HepG2 (cell line): ENCODE results near the gene KIR3DL3. TPM values are rescaled to one million over a fixed set of nuclear protein-coding genes. Genes with fewer than 3 reads are reported as not detected.
A peak's percentile ranks its signal among the peaks of the same experiment; 100 is the strongest.

Experiments used
- ARID2 ChIP-seq: sonication (generic); formaldehyde crosslinking; IDR thresholded peaks from 2 replicates; pipeline ENCODE4 v1.8.1; 2022; ENCODE audit warnings: mild to moderate bottlenecking, missing genetic modification reagents, borderline replicate concordance
- CEBPZ ChIP-seq: IDR thresholded peaks from 2 replicates; pipeline ENCODE4 v1.6.1; 2012; ENCODE audit warnings: low read length, improper control_type of control experiment
- CTCF ChIP-seq: sonication (generic); formaldehyde crosslinking; IDR thresholded peaks from 2 replicates; pipeline ENCODE4 v1.5.0; 2020; ENCODE audit warnings: mild to moderate bottlenecking, missing genetic modification reagents, moderate library complexity
- FOXK1 ChIP-seq: sonication (generic); formaldehyde crosslinking; IDR thresholded peaks from 2 replicates; pipeline ENCODE4 v1.4.0; 2020; ENCODE audit warnings: low read depth, missing genetic modification reagents, borderline replicate concordance
- JUNB ChIP-seq: sonication (generic); formaldehyde crosslinking; IDR thresholded peaks from 2 replicates; pipeline ENCODE4 v1.8.0; 2022; ENCODE audit warnings: missing genetic modification reagents, mild to moderate bottlenecking, borderline replicate concordance
- KAT2B ChIP-seq: fragments of 150-350 bp; IDR thresholded peaks from 2 replicates; pipeline ENCODE4 v1.6.1; 2014; ENCODE audit warnings: low read depth, low read length, borderline replicate concordance
- KDM5A ChIP-seq: fragments of 200-600 bp; sonication (generic); IDR thresholded peaks from 2 replicates; pipeline ENCODE4 v1.7.0; 2018; ENCODE audit warnings: antibody characterized with exemption, mild to moderate bottlenecking, low read length, borderline replicate concordance
- MIER3 ChIP-seq: IDR thresholded peaks from 2 replicates; pipeline ENCODE4 v1.6.1; 2016; ENCODE audit warnings: missing compliant biosample characterization, borderline replicate concordance
- MXD4 ChIP-seq: IDR thresholded peaks from 2 replicates; pipeline ENCODE4 v1.6.1; 2016; ENCODE audit warnings: mild to moderate bottlenecking, missing biosample characterization, missing genetic modification reagents
- MYNN ChIP-seq: sonication (generic); formaldehyde crosslinking; IDR thresholded peaks from 2 replicates; pipeline ENCODE4 v1.4.0; 2020; ENCODE audit warnings: mild to moderate bottlenecking, low read depth, missing genetic modification reagents
- NRL ChIP-seq: sonication (generic); formaldehyde crosslinking; IDR thresholded peaks from 2 replicates; pipeline ENCODE4 v1.5.0; 2020; ENCODE audit warnings: missing genetic modification reagents, mild to moderate bottlenecking, moderate library complexity, borderline replicate concordance
- PCBP2 ChIP-seq: fragments of 200-400 bp; formaldehyde crosslinking; optimal IDR thresholded peaks from 2 replicates; pipeline ENCODE3; 2018; ENCODE audit warnings: low read length, low read depth; ENCODE audit not compliant: poor library complexity, severe bottlenecking
- SIN3A ChIP-seq: IDR thresholded peaks from 2 replicates; pipeline ENCODE4 v1.6.1; 2011; ENCODE audit warnings: low read depth, mild to moderate bottlenecking, control low read depth, low read length, borderline replicate concordance
- TRIM24 ChIP-seq: sonication (generic); formaldehyde crosslinking; IDR thresholded peaks from 2 replicates; pipeline ENCODE4 v1.8.0; 2022; ENCODE audit warnings: mild to moderate bottlenecking, missing genetic modification reagents
- ZBTB8A ChIP-seq: sonication (generic); formaldehyde crosslinking; IDR thresholded peaks from 2 replicates; pipeline ENCODE4 v1.4.0; 2020; ENCODE audit warnings: mild to moderate bottlenecking, low read depth, missing genetic modification reagents, borderline replicate concordance
- ZC3H13 ChIP-seq: sonication (generic); formaldehyde crosslinking; IDR thresholded peaks from 2 replicates; pipeline ENCODE4 v1.8.1; 2023; ENCODE audit warnings: mild to moderate bottlenecking, missing genetic modification reagents, moderate library complexity
- ZNF383 ChIP-seq: sonication (generic); formaldehyde crosslinking; IDR thresholded peaks from 2 replicates; pipeline ENCODE4 v1.4.0; 2020; ENCODE audit warnings: missing genetic modification reagents, mild to moderate bottlenecking, borderline replicate concordance
- polyA plus RNA-seq, 8 experiments: library from polyadenylated mRNA; depleted of rRNA in 3 of 8; stranded (reverse) in 7 of 8; unstranded in 1 of 8; fragments of >200 nt; fragmentation: Illumina TruSeq in 4 of 8; extraction: Trizol in 4 of 8; gene quantifications; 2 replicates each; pipeline versions ENCODE4 v1.2.1 to v1.2.3, GENCODE V29; 2011 to 2016; ENCODE audit warnings: low read depth in 4 of 8, missing spikeins in 1 of 8, mixed read lengths in 1 of 8; ENCODE audit not compliant: insufficient read depth in 1 of 8
- total RNA-seq, 5 experiments: library from RNA; depleted of rRNA; stranded (reverse); fragments of >200 nt; fragmentation: Illumina TruSeq; extraction: Trizol; gene quantifications; 2 replicates each; pipeline ENCODE4 v1.2.3, GENCODE V29; 2016; ENCODE audit warnings: low read depth in 1 of 5
- TF ChIP-seq, protein P1 (sequence below), 2 experiments: IDR thresholded peaks; 2 replicates each; pipeline ENCODE4 v1.6.1; 2011 to 2012; ENCODE audit warnings: low read length in 2 of 2, borderline replicate concordance in 1 of 2, low read depth in 1 of 2, mild to moderate bottlenecking in 1 of 2, moderate library complexity in 1 of 2
- TF ChIP-seq, protein P2 (sequence below): sonication (generic); formaldehyde crosslinking; IDR thresholded peaks from 2 replicates; pipeline ENCODE4 v1.5.1; 2020; ENCODE audit warnings: missing genetic modification reagents, mild to moderate bottlenecking, borderline replicate concordance

The KIR3DL3 gene
- total and polyA plus RNA-seq, 2 of the 13 experiments (the other 11 are each of a cell fraction or from before 2014, with no cell fraction given): not detected

GRCh38 chr19:54684527-54684926 is 39.7 kb upstream of the KIR3DL3 start (continued):
- TF ChIP-seq CEBPZ (no peak), PCBP2 (no peak), FOXK1 (CRISPR knock-in tag) (peak; percentile 86; the same call in 1 of the 2 replicates), ZNF383 (CRISPR knock-in tag) (no peak), ARID2 (no peak), CTCF (no peak), MYNN (CRISPR knock-in tag) (no peak), KAT2B (no peak), KDM5A (no peak), ZC3H13 (CRISPR knock-in tag) (no peak), MIER3 (peak; percentile 67; the same call in 1 of the 2 replicates), ZBTB8A (CRISPR knock-in tag) (no peak), TRIM24 (CRISPR knock-in tag) (no peak), MXD4 (CRISPR knock-in tag) (peak; percentile 59; the same call in 1 of the 2 replicates), NRL (CRISPR knock-in tag) (no peak), JUNB (CRISPR knock-in tag) (no peak), SIN3A (no peak)
- TF ChIP-seq, protein P1, sequence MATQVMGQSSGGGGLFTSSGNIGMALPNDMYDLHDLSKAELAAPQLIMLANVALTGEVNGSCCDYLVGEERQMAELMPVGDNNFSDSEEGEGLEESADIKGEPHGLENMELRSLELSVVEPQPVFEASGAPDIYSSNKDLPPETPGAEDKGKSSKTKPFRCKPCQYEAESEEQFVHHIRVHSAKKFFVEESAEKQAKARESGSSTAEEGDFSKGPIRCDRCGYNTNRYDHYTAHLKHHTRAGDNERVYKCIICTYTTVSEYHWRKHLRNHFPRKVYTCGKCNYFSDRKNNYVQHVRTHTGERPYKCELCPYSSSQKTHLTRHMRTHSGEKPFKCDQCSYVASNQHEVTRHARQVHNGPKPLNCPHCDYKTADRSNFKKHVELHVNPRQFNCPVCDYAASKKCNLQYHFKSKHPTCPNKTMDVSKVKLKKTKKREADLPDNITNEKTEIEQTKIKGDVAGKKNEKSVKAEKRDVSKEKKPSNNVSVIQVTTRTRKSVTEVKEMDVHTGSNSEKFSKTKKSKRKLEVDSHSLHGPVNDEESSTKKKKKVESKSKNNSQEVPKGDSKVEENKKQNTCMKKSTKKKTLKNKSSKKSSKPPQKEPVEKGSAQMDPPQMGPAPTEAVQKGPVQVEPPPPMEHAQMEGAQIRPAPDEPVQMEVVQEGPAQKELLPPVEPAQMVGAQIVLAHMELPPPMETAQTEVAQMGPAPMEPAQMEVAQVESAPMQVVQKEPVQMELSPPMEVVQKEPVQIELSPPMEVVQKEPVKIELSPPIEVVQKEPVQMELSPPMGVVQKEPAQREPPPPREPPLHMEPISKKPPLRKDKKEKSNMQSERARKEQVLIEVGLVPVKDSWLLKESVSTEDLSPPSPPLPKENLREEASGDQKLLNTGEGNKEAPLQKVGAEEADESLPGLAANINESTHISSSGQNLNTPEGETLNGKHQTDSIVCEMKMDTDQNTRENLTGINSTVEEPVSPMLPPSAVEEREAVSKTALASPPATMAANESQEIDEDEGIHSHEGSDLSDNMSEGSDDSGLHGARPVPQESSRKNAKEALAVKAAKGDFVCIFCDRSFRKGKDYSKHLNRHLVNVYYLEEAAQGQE (IDR thresholded peaks at IDR 0.05; ENCODE audit: borderline replicate concordance in 1 of 2, low read depth in 1 of 2, low read length in 2 of 2): peak; percentile 87 to 98
- TF ChIP-seq, protein P2, sequence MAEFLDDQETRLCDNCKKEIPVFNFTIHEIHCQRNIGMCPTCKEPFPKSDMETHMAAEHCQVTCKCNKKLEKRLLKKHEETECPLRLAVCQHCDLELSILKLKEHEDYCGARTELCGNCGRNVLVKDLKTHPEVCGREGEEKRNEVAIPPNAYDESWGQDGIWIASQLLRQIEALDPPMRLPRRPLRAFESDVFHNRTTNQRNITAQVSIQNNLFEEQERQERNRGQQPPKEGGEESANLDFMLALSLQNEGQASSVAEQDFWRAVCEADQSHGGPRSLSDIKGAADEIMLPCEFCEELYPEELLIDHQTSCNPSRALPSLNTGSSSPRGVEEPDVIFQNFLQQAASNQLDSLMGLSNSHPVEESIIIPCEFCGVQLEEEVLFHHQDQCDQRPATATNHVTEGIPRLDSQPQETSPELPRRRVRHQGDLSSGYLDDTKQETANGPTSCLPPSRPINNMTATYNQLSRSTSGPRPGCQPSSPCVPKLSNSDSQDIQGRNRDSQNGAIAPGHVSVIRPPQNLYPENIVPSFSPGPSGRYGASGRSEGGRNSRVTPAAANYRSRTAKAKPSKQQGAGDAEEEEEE (CRISPR knock-in tag): no peak
